ENCODE measurements around the gene ATP8A2. TPM values are rescaled to one million over a fixed set of nuclear protein-coding genes. Genes with fewer than 3 reads are reported as not detected.

ATP8A2 gene
- total and polyA plus RNA-seq, 5 donors: 0.09 to 0.65 (median 0.22) TPM

DNA sequence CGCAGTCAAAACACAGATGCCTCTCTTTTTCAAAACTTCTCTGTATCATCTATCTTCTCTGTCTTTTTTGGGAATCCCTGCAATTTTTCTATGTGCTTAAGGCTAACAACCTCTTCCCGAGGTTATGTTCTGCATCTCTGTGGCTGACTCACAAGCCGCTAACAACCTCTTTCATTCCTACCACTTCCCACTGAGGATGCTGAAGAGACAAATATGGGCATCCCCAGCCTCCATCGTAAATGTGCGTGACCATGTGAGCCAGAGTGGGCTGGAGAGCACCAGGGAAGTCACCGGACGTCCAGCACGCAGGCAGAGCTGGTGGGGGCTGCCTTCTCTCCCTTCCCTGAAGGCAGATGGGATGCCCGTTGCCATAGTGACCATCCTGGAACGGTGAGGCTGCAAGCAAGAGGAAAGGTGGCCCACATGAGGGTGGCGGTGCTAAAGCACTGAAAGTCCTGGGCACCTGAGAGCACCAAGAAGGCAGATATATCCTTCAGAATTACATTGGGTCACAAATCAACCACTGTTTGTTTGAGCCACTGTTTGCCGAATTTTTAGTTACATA is 557.2 kb downstream of the ATP8A2 start:
- no peak overlapping the region for H3K4me3 ChIP-seq (ENCODE audit: low read length)
- no peak overlapping the region for H3K27ac ChIP-seq (ENCODE audit: low read length)
- WGBS: 83% methylated on average over 12 of the region's 12 CpGs
- no peaks in the 10 kb centered on the region for H3K9me3 ChIP-seq (ENCODE audit: control insufficient read depth, low read length)
- no peak for DNase-seq
- H3K4me1 ChIP-seq (ENCODE audit: control insufficient read depth, insufficient read depth, low read length): no peaks in the 10 kb centered on the region
- intact Hi-C loops (cut with DNase I): no loop called here
- no peaks in the 10 kb centered on the region for H3K27me3 ChIP-seq (ENCODE audit: control insufficient read depth, insufficient read depth)
- ATAC-seq: no peak

DNA sequence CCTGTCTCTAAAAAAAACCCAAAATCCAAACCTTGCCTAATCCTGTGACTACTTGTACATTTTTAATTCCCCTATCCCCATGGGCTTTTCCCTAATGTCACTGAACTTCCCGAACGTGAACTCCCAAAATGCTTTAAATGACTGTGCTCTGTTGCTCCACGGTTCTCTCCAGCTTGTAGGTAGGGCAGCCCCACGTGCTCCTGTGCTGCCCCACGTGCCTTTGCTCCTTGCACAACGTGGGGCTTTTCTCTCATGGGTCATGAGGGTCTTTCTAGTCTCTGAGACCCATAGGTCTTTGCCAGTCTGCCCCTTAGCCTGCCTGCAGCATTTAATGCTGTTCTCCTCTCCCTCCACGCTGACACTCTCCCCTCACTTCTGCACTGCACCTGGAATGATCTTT is 558.0 kb downstream of the ATP8A2 start:
- no peak for ATAC-seq
- 76% methylated on average over 7 of the region's 7 CpGs for WGBS
- intact Hi-C loops (cut with DNase I): no loop called here

DNA sequence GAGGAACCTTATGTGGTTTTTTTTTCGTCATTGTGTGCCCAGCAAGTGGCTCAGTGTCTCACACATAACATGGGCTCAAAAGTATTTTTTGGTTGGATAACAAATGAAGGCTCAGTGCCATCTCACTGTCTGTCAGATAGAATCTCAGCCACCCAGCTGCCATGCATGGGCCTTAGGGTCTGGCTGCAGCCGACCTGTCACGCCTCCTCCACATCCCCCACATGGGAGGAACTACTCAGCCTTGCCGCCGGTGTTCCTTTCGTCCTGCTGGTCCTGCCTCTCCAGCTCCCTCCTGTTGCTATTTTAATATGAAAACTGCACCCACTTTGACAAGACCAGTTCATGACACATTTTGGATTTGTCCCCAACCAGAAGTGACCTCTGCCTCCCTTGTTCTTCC is 558.9 kb downstream of the ATP8A2 start:
- Histone ChIP-seq H3K9me3 (ENCODE audit: control insufficient read depth, low read length) (no peaks in the 10 kb centered on the region), H3K27ac (ENCODE audit: low read length) (no peak overlapping the region), H3K27me3 (ENCODE audit: control insufficient read depth, insufficient read depth) (no peaks in the 10 kb centered on the region), H3K4me1 (ENCODE audit: control insufficient read depth, insufficient read depth, low read length) (no peaks in the 10 kb centered on the region), H3K4me3 (ENCODE audit: low read length) (no peak overlapping the region)
- DNase-seq (no peak), ATAC-seq (no peak)
- intact Hi-C loops (cut with DNase I): no loop called here
- WGBS: 73% methylated on average over 6 of the region's 6 CpGs

More for the DNA sequence above, 558.0 kb downstream of the ATP8A2 start:
- no peaks in the 10 kb centered on the region for H3K9me3 ChIP-seq (ENCODE audit: control insufficient read depth, low read length)
- no peaks in the 10 kb centered on the region for H3K4me1 ChIP-seq (ENCODE audit: control insufficient read depth, insufficient read depth, low read length)
- H3K27me3 ChIP-seq (ENCODE audit: control insufficient read depth, insufficient read depth): no peaks in the 10 kb centered on the region
- no peak for DNase-seq
- no peak overlapping the region for H3K4me3 ChIP-seq (ENCODE audit: low read length)
- H3K27ac ChIP-seq (ENCODE audit: low read length): no peak overlapping the region

DNA sequence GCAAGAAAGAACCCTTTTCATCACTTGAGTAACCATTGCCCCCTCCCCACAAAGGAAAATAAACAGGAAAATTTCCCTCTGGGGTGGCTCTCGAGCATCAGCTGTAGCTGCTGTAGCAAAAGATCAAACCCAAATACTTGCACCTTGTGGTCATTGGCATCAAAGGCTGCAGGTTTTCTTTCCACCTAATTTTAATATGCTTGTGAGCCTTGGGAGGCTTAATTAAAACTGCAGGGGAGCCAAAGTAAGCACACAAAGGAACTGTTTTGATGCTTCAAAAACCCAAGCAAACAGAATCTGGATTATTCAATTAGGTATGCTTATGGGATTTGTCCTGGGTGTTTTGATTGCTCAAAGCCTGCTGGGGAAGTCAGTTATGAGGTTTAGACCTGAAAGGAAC is 560.6 kb downstream of the ATP8A2 start:
- ATAC-seq: no peak
- 88% methylated on average over 1 of the region's 1 CpG for WGBS
- intact Hi-C loops (cut with DNase I): no loop called here

DNA sequence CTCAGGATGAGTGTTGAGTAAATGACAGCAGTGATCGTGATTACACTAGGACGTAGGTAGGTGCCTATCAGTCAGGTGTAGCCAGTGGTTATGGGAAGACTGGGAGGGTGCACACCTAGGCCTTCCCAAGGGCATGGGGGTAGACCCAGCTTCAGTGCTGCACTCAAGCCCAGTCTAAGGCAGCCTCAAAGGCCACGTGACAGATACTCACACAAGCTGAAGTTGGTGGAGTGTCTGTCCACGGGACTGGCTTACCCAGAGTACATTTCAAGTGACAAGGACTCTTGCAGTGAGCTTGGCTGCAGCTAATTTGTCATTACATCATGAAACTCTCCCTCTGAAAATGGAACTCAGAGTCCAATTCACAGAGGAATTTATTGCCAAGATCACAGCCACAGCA is 561.7 kb downstream of the ATP8A2 start:
- 83% methylated on average over 4 of the region's 4 CpGs for WGBS
- intact Hi-C loops (cut with DNase I): no loop called here
- no peaks in the 10 kb centered on the region for H3K9me3 ChIP-seq (ENCODE audit: control insufficient read depth, low read length)
- no peaks in the 10 kb centered on the region for H3K27me3 ChIP-seq (ENCODE audit: control insufficient read depth, insufficient read depth)
- ATAC-seq (no peak), DNase-seq (no peak)
- no peak overlapping the region for H3K27ac ChIP-seq (ENCODE audit: low read length)
- H3K4me1 ChIP-seq (ENCODE audit: control insufficient read depth, insufficient read depth, low read length): no peaks in the 10 kb centered on the region
- H3K4me3 ChIP-seq (ENCODE audit: low read length): no peak overlapping the region

More for the DNA sequence above, 560.6 kb downstream of the ATP8A2 start:
- Histone ChIP-seq H3K27ac (ENCODE audit: low read length) (no peak overlapping the region), H3K4me1 (ENCODE audit: control insufficient read depth, insufficient read depth, low read length) (no peaks in the 10 kb centered on the region), H3K27me3 (ENCODE audit: control insufficient read depth, insufficient read depth) (no peaks in the 10 kb centered on the region), H3K4me3 (ENCODE audit: low read length) (no peak overlapping the region), H3K9me3 (ENCODE audit: control insufficient read depth, low read length) (no peaks in the 10 kb centered on the region)
- no peak for DNase-seq

DNA sequence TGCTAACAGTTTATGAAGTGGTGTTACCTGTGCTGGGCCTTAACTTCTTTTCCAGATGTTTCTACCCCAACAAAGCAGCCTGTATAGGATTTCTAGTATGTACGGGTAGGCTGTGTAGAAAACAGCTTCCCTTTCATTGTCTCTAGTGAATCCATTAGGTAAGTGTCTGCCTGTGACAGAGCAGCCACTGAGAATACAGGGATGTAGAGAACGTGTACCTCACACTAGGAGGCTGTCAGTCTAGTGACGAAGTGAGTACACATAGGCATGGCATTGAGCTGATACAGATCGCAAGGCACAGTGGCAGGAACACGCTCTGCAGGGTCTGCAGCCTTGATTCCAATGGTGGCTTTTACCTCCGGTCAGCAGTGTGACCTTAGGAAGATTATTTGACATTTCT is 562.4 kb downstream of the ATP8A2 start:
- intact Hi-C loops (cut with DNase I): no loop called here
- 87% methylated on average over 6 of the region's 6 CpGs for WGBS
- H3K27ac ChIP-seq (ENCODE audit: low read length): no peak overlapping the region

DNA sequence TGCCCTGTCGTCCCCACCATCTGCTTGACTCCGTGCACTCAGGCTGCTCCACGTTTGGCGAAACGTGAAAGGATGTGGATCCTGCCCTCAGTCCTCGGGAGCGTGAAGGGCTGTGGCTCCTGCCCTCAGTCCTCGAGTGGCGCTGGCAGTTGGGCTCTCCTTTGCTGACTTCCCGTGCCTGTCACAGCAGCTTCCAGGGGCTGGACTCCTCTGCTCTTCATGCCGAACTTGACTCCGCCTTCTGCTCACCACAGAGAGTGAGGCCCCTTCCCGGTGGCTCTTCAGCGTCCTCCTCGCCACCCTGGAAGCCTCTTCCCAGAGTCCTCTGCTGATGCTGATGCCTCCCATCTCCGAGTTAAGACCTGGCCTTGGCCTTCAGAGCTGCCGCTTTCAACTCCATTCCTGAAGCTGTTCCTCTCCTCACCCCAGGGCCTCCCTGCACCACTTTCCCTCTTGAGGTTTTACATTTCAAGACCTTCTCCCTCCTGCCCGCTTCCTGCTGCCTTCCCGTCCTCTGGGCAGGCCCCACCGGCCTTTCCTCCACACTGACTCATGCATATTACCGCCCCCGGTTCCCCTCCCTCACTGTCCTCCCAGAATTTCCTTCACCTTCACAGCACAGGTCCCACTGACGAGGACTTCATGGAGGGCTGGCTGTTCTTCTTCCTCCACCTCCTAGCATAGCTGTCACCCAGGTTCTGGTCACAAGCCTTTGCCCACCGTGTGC is 568.4 kb downstream of the ATP8A2 start:
- H3K4me3 ChIP-seq (ENCODE audit: low read length): no peak overlapping the region
- H3K27me3 ChIP-seq (ENCODE audit: control insufficient read depth, insufficient read depth): no peaks in the 10 kb centered on the region
- intact Hi-C loops (cut with DNase I): no loop called here
- 77% methylated on average over 24 of the region's 24 CpGs for WGBS
- ATAC-seq (no peak), DNase-seq (no peak)
- no peaks in the 10 kb centered on the region for H3K9me3 ChIP-seq (ENCODE audit: control insufficient read depth, low read length)
- no peaks in the 10 kb centered on the region for H3K4me1 ChIP-seq (ENCODE audit: control insufficient read depth, insufficient read depth, low read length)
- no peak overlapping the region for H3K27ac ChIP-seq (ENCODE audit: low read length)

More for the DNA sequence above, 562.4 kb downstream of the ATP8A2 start:
- Histone ChIP-seq H3K27me3 (ENCODE audit: control insufficient read depth, insufficient read depth) (no peaks in the 10 kb centered on the region), H3K9me3 (ENCODE audit: control insufficient read depth, low read length) (no peaks in the 10 kb centered on the region), H3K4me1 (ENCODE audit: control insufficient read depth, insufficient read depth, low read length) (no peaks in the 10 kb centered on the region), H3K4me3 (ENCODE audit: low read length) (no peak overlapping the region)
- ATAC-seq (no peak), DNase-seq (no peak)

DNA sequence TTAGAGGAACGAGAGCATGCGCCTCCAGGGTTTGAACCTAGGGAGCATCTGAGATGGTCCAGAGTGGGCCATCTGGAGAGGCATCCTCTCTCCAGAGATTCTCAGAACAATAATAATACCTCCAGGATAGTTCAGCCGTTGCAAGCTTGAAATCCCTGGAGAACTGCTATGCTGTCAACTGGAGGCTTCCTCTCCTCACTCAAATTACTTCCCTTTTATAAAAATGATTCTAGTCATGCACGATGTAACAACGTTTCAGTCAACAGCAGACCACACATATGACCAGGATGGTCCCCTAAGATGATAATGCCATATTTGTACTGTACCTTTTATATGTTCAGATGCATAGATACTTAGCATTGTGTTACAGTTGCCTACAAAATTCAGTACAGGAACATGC is 571.3 kb downstream of the ATP8A2 start:
- 63% methylated on average over 5 of the region's 5 CpGs for WGBS
- H3K27me3 ChIP-seq (ENCODE audit: control insufficient read depth, insufficient read depth): no peaks in the 10 kb centered on the region
- no peak for DNase-seq
- intact Hi-C loops (cut with DNase I): no loop called here
- no peak overlapping the region for H3K27ac ChIP-seq (ENCODE audit: low read length)
- H3K4me1 ChIP-seq (ENCODE audit: control insufficient read depth, insufficient read depth, low read length): no peaks in the 10 kb centered on the region
- H3K9me3 ChIP-seq (ENCODE audit: control insufficient read depth, low read length): no peaks in the 10 kb centered on the region
- ATAC-seq: no peak
- H3K4me3 ChIP-seq (ENCODE audit: low read length): no peak overlapping the region

DNA sequence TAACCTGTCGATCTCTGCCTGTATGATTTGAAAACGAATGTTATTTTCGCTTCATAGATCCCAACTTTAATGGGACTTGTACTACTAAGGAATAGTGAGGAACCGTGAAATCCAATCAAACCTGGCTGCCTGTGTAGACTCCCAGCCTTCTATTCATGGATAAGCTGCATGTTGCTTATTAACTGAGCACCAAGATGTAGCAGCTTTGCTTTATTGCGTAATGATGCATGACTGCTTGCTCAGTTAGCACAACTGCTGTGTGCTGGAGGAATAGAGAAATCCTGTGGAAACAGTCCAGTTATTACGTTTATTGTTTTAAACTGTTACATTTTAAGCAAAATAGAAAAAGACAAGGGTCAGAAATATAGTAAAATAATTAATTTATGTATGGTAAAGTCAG is 571.9 kb downstream of the ATP8A2 start:
- intact Hi-C loops (cut with DNase I): no loop called here
- Histone ChIP-seq H3K4me3 (ENCODE audit: low read length) (no peak overlapping the region), H3K4me1 (ENCODE audit: control insufficient read depth, insufficient read depth, low read length) (no peaks in the 10 kb centered on the region), H3K27ac (ENCODE audit: low read length) (no peak overlapping the region), H3K9me3 (ENCODE audit: control insufficient read depth, low read length) (no peaks in the 10 kb centered on the region), H3K27me3 (ENCODE audit: control insufficient read depth, insufficient read depth) (no peaks in the 10 kb centered on the region)
- ATAC-seq: no peak
- no peak for DNase-seq
- 90% methylated on average over 6 of the region's 6 CpGs for WGBS

DNA sequence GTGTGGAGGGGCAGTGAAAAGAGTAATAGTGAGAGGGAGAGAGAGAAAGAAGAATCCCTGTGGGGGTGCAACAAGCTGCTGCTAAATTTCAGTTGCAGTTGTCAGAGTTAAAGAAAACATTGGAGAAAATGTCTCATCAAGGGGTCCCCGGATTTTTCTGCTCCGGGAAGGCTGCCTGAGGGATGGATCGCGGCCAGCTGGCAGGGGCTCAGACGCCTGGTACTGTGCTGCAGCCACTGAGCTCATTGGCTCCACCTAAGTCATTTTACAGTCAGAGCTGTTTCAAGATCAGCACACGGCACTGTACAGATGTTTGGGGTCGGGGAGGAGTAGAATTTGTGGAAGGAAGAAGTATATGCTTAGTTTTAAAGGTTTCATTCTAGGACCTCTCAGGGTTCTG is 573.8 kb downstream of the ATP8A2 start:
- H3K4me1 ChIP-seq (ENCODE audit: control insufficient read depth, insufficient read depth, low read length): no peaks in the 10 kb centered on the region
- 28% methylated on average over 7 of the region's 7 CpGs for WGBS
- H3K27ac ChIP-seq (ENCODE audit: low read length): no peak overlapping the region
- DNase-seq (no peak), ATAC-seq (no peak)
- H3K27me3 ChIP-seq (ENCODE audit: control insufficient read depth, insufficient read depth): no peaks in the 10 kb centered on the region
- no peaks in the 10 kb centered on the region for H3K9me3 ChIP-seq (ENCODE audit: control insufficient read depth, low read length)
- intact Hi-C loops (cut with DNase I): no loop called here
- no peak overlapping the region for H3K4me3 ChIP-seq (ENCODE audit: low read length)

DNA sequence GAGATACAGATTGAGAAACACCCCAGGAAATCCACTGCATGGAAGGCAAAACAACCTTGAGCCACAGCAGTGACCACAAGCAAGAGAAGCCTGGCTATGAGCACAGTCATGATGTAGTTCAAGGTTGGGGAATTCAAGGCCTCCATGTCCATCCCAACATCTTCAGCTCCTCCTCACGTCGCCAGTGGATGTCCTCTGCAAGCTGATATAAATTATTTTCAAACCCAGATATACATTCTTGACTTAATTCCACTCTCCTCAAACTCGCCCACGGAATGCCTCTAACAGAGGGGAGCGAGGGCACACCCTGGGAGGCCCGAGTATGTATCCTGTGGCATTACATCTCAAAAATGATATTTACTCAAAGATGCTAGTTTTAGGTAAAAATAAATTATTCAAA is 574.5 kb downstream of the ATP8A2 start:
- intact Hi-C loops (cut with DNase I): no loop called here
- no peak overlapping the region for H3K4me3 ChIP-seq (ENCODE audit: low read length)
- no peaks in the 10 kb centered on the region for H3K9me3 ChIP-seq (ENCODE audit: control insufficient read depth, low read length)
- no peak for DNase-seq
- H3K4me1 ChIP-seq (ENCODE audit: control insufficient read depth, insufficient read depth, low read length): no peaks in the 10 kb centered on the region
- no peak overlapping the region for H3K27ac ChIP-seq (ENCODE audit: low read length)
- WGBS: 89% methylated on average over 6 of the region's 6 CpGs
- no peak for ATAC-seq
- H3K27me3 ChIP-seq (ENCODE audit: control insufficient read depth, insufficient read depth): no peaks in the 10 kb centered on the region

DNA sequence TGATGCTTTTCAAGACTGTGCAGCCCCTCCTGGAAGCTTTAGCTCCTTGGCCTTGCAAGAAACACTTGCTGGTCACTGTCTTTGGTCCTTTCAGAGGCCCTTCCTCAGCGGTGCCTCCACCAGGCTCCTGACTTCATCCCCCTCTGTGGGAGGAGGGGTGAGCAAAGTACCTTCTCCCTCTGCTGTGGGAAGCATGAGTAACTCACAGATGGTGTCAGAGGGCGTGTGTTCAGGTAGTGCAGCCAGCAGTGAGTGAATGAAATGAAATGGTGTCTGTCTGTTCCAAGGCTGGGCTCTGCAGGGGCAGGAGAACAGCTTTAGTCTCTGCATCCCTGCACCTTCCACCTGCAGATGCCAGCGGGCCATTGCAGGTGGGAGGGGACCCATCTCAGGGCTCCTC is 577.1 kb downstream of the ATP8A2 start:
- no peaks in the 10 kb centered on the region for H3K4me1 ChIP-seq (ENCODE audit: control insufficient read depth, insufficient read depth, low read length)
- no peak overlapping the region for H3K4me3 ChIP-seq (ENCODE audit: low read length)
- intact Hi-C loops (cut with DNase I): no loop called here
- 85% methylated on average over 3 of the region's 3 CpGs for WGBS
- no peaks in the 10 kb centered on the region for H3K27me3 ChIP-seq (ENCODE audit: control insufficient read depth, insufficient read depth)
- DNase-seq (no peak), ATAC-seq (no peak)
- H3K27ac ChIP-seq (ENCODE audit: low read length): no peak overlapping the region
- no peaks in the 10 kb centered on the region for H3K9me3 ChIP-seq (ENCODE audit: control insufficient read depth, low read length)
